Suppressor macrophage treated with lipopolysaccharide for 4 hours (primary cell): ENCODE data around the gene ARID1B.

Experiments used
- DNase-seq: peaks from one replicate; pipeline ENCODE4 v3.0.0-alpha.2; 2020

The ARID1B gene

GRCh38 chr6:156794546-156795354 is 17.6 kb downstream of the ARID1B start:
- peak; percentile 56 for DNase-seq

- DNase-seq, result no peak
Measured at GRCh38 chr6:156795825-156796224, 18.6 kb downstream of the ARID1B start.

GRCh38 chr6:156796627-156797026 is 19.4 kb downstream of the ARID1B start:
- DNase-seq, result no peak

- DNase-seq, result no peak
Measured at GRCh38 chr6:156797901-156798735, 20.9 kb downstream of the ARID1B start.

- DNase-seq, result no peak
Measured at GRCh38 chr6:156801712-156802111, 24.5 kb downstream of the ARID1B start.

GRCh38 chr6:156803353-156803752 is 26.2 kb downstream of the ARID1B start:
- DNase-seq, result no peak

GRCh38 chr6:156804402-156804801 is 27.2 kb downstream of the ARID1B start:
- DNase-seq, result no peak

- DNase-seq, result no peak
Measured at GRCh38 chr6:156806155-156806554, 29.0 kb downstream of the ARID1B start.

- DNase-seq, result peak; percentile 23
Measured at GRCh38 chr6:156807028-156807427, 29.9 kb downstream of the ARID1B start.

- peak; percentile 9 for DNase-seq
Measured at GRCh38 chr6:156807795-156808194, 30.6 kb downstream of the ARID1B start.

- peak; percentile 15 for DNase-seq
Measured at GRCh38 chr6:156808287-156808686, 31.1 kb downstream of the ARID1B start.

- peak; percentile 85 for DNase-seq
Measured at GRCh38 chr6:156809034-156809433, 31.9 kb downstream of the ARID1B start.

GRCh38 chr6:156809446-156810178 is 32.4 kb downstream of the ARID1B start:
- no peak for DNase-seq

GRCh38 chr6:156814036-156814581 is 36.9 kb downstream of the ARID1B start:
- no peak for DNase-seq

- peak; percentile 22 for DNase-seq
Measured at GRCh38 chr6:156816505-156816904, 39.3 kb downstream of the ARID1B start.

GRCh38 chr6:156820089-156820798 is 43.1 kb downstream of the ARID1B start:
- no peak for DNase-seq

GRCh38 chr6:156821707-156822106 is 44.5 kb downstream of the ARID1B start:
- DNase-seq, result no peak

- DNase-seq, result no peak
Measured at GRCh38 chr6:156822747-156823206, 45.6 kb downstream of the ARID1B start.

GRCh38 chr6:156824142-156824541 is 47.0 kb downstream of the ARID1B start:
- no peak for DNase-seq

GRCh38 chr6:156825475-156825874 is 48.3 kb downstream of the ARID1B start:
- no peak for DNase-seq

- DNase-seq, result no peak
Measured at GRCh38 chr6:156826290-156826955, 49.2 kb downstream of the ARID1B start.

- DNase-seq, result no peak
Measured at GRCh38 chr6:156827382-156827781, 50.2 kb downstream of the ARID1B start.
